HFFc6 (cell line): Measurements from ENCODE around the gene C1orf210. TPM values are rescaled to one million over a fixed set of nuclear protein-coding genes. Genes with fewer than 3 reads are reported as not detected.

Experiments used
- DNase-seq: peaks from one replicate; pipeline ENCODE4 v3.0.0-alpha.2; 2018
- H3K27ac Mint-ChIP-seq: 2 replicates; pipeline ENCODE4 v1.8.0; 2020; ENCODE audit warnings: mild to moderate bottlenecking, mixed read lengths
- H3K27me3 Mint-ChIP-seq: 2 replicates; pipeline ENCODE4 v1.8.0; 2021; ENCODE audit warnings: mild to moderate bottlenecking, moderate library complexity, mixed read lengths; ENCODE audit not compliant: insufficient read depth
- H3K36me3 Mint-ChIP-seq: 2 replicates; pipeline ENCODE4 v1.8.0; 2021; ENCODE audit warnings: low read depth, mixed read lengths
- H3K4me1 Mint-ChIP-seq: 2 replicates; pipeline ENCODE4 v1.8.0; 2020; ENCODE audit warnings: low read depth, mixed read lengths
- H3K4me3 Mint-ChIP-seq: 2 replicates; pipeline ENCODE4 v1.8.0; 2020; ENCODE audit warnings: mild to moderate bottlenecking, moderate library complexity, mixed read lengths
- H3K9me3 Mint-ChIP-seq: 2 replicates; pipeline ENCODE4 v1.8.0; 2020; ENCODE audit warnings: mild to moderate bottlenecking, mixed read lengths
- CTCF ChIP-seq: fragments of 200-600 bp; sonication (generic); IDR thresholded peaks from 2 replicates; pipeline ENCODE4 v1.5.0; 2021; ENCODE audit warnings: antibody characterized with exemption, mild to moderate bottlenecking
- total RNA-seq, 6 experiments: library from RNA; stranded (reverse); fragmentation: NEBNext Ultra II Directional; extraction: Animal tissue kit (Norgen Biotek cat#: 25700); gene quantifications; 2 replicates in 1 of 6; 3 replicates in 5 of 6; pipeline ENCODE4 v1.2.3, GENCODE V29; 2021

The C1orf210 gene
- total RNA-seq, 6 experiments from 2014 or later = not detected

GRCh38 chr1:43265431-43265830 lies 19.9 kb downstream of the C1orf210 start:
- TF ChIP-seq CTCF = no peak
- peaks cover 11% of the 10 kb centered on the region for H3K4me1 Mint-ChIP-seq
- peaks cover 13% of the 10 kb centered on the region for H3K27me3 Mint-ChIP-seq
- H3K27ac Mint-ChIP-seq = no peak overlapping the region
- H3K36me3 Mint-ChIP-seq = peaks cover 24% of the 10 kb centered on the region
- no peak for DNase-seq
- H3K4me3 Mint-ChIP-seq = no peak overlapping the region
- H3K9me3 Mint-ChIP-seq = peaks cover 35% of the 10 kb centered on the region

- no peak for TF ChIP-seq CTCF
- peaks cover 37% of the 10 kb centered on the region for H3K9me3 Mint-ChIP-seq
These were observed 27.0 kb downstream of the C1orf210 start for GRCh38 chr1:43258370-43258769.

GRCh38 chr1:43256675-43257570 lies 28.5 kb downstream of the C1orf210 start:
- no peaks in the 10 kb centered on the region for H3K4me1 Mint-ChIP-seq
- H3K4me3 Mint-ChIP-seq = no peak overlapping the region
- H3K27ac Mint-ChIP-seq = no peak overlapping the region
- peaks cover 46% of the 10 kb centered on the region for H3K27me3 Mint-ChIP-seq
- peaks cover 25% of the 10 kb centered on the region for H3K9me3 Mint-ChIP-seq
- peaks cover 8% of the 10 kb centered on the region; the same call in 1 of the 2 replicates for H3K36me3 Mint-ChIP-seq
- TF ChIP-seq CTCF = no peak
- no peak for DNase-seq

More at GRCh38 chr1:43258370-43258769, 27.0 kb downstream of the C1orf210 start:
- DNase-seq = no peak
- Mint-ChIP-seq H3K4me1 (no peaks in the 10 kb centered on the region), H3K27me3 (peaks cover 41% of the 10 kb centered on the region), H3K4me3 (no peak overlapping the region), H3K27ac (no peak overlapping the region), H3K36me3 (peaks cover 18% of the 10 kb centered on the region)

GRCh38 chr1:43255438-43256210 lies 29.8 kb downstream of the C1orf210 start:
- Mint-ChIP-seq H3K27ac (no peak overlapping the region), H3K36me3 (no peaks in the 10 kb centered on the region), H3K4me1 (no peaks in the 10 kb centered on the region), H3K9me3 (peaks cover 21% of the 10 kb centered on the region), H3K4me3 (no peak overlapping the region), H3K27me3 (peaks cover 51% of the 10 kb centered on the region)
- DNase-seq = no peak
- no peak for TF ChIP-seq CTCF

- no peak for TF ChIP-seq CTCF
- Mint-ChIP-seq H3K9me3 (peaks cover 23% of the 10 kb centered on the region), H3K27ac (no peak overlapping the region), H3K27me3 (peaks cover 55% of the 10 kb centered on the region), H3K4me1 (no peaks in the 10 kb centered on the region), H3K36me3 (no peaks in the 10 kb centered on the region), H3K4me3 (no peak overlapping the region)
- DNase-seq = no peak
These were observed 31.5 kb downstream of the C1orf210 start for GRCh38 chr1:43253876-43254275.
